GM19023 (cell line): ENCODE measurements around the gene RAET1E.
A peak's percentile ranks its signal among the peaks of the same experiment; 100 is the strongest.
"Not testable (repeated sequence)": the region's sequence is repeated elsewhere in the genome, so short reads cannot be mapped to it uniquely, and the experiment has no call there.

ENCODE experiments used
- ATAC-seq: cut with Tn5 transposase; IDR thresholded peaks from one replicate; pipeline ENCODE4 v1.9.1; 2021; ENCODE audit warnings: mild to moderate bottlenecking, moderate library complexity; ENCODE audit not compliant: unreplicated experiment

Gene RAET1E

DNA sequence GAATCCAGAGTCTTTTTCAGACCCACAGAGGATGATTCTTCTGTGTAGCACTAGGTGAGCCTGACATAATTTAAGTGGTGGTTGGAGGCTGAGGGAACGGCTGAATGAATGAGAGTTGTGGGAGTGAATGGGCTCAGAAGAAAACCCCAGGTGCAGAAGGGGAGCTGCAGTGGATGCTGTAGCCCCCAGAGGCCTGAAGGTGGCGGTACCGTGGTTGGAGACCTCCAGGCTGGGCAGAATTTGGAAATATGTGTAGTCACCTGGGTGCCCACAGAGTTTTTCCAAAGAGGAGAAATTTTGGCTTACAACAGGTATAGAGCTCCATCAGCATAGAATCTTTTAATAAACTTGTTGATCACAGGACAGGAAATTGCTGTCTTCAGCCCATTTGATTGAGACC, 31.5 kb upstream of the RAET1E start:
- no peak for ATAC-seq

DNA sequence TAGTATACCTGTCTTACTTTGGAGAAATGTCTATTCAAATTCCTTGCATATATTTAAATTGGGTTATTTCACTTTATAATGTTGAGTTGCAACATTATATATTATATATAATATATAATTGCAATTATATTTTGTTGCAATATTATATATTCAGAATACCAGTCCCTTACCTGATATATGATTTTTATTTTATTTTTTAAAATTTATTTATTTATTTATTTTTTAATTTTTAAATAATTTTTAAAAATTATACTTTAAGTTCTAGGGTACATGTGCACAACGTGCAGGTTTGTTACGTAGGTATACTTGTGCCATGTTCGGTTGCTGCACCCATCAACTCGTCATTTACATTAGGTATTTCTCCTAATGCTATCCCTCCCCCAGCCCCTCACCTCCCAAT, 29.1 kb upstream of the RAET1E start:
- ATAC-seq, result not testable (repeated sequence)

DNA sequence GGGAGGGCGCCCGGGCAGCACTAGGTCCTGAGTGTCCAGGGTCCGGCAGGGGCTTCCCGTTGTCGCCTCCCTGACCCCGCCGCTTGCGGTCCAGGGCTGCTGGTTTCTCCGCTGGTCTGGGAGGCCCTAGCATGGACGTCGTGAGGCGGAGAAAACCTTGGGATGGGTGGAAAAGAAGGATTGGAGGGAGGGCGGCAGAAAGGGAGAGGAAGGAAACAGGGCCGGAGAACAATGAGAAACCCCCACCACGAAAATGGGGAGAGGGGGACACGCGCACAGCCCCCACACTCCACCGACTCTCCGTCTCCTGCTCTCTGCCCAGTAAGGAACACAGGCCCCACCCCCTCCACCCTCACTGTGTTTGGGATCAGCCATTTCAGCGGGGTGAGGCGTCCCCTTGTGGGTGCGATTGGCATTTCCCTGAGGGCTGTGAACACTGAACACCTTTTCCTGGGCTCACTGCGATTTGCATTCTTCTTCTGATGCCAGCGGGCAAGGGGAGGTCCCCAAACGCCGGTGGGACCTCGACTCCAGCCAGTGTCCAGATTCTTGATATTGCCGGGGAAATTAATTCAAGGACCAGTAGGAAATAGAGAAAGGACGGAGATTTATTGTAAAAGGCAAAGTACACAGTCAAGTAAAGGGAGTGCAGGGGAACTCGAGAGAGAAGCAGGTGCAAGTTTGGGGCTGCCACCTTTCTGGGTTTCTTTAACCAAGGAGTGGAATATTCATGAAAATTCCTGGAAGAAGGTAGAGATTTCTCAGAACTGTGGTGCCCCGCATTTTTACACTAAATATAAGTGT, 28.3 kb upstream of the RAET1E start:
- ATAC-seq, result peak; percentile 60

DNA sequence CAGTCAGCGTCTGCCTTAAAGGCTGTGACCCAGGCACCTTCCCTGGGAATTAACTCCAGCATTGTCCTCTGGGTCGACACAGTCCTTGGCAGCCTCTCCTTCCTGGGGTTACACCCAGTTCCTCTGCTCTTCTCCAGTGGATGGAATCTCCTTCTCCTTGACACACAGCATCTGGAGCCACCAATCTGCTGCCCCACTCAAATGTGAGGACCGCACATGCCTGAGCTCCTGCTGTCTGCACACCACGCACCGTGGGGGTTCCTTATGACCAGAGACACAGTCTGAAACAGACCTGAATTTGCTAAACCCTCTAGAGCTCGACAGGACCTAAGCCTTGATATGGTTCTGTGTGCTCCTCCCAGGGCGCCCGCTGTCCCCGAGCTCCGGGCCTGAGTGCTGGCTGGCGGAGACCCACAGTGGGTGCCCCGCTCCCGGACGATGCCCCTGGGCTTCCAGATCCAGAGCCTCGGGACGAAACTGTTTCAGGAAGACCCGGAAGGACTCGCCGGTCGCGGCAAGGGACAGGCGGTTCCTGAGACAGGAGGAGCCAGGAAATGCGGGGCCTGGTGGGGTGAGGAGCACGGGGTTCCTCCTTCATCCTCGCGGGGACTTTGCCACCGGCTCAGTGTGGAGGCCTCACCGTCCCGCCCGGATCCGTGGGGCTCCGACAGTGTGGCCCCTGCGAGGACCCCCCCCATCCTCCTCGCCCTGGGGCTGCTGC, 27.5 kb upstream of the RAET1E start:
- ATAC-seq, result no peak

DNA sequence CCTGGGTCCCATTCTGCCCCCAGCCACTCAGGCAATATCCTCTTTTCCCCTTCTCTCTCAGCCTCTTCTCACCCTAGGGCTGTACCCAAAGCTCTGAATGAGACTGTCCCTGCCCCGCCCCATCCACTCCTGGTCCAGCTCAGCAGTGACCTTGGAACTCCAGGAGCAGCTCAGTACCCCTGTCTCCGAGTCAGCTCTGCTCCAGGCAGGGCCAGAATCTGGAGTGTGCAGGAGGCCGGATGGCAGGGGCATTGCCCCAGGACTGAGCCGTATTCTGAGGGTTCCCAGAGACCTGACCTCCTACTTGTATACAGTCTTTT, 27.0 kb upstream of the RAET1E start:
- ATAC-seq, result no peak

DNA sequence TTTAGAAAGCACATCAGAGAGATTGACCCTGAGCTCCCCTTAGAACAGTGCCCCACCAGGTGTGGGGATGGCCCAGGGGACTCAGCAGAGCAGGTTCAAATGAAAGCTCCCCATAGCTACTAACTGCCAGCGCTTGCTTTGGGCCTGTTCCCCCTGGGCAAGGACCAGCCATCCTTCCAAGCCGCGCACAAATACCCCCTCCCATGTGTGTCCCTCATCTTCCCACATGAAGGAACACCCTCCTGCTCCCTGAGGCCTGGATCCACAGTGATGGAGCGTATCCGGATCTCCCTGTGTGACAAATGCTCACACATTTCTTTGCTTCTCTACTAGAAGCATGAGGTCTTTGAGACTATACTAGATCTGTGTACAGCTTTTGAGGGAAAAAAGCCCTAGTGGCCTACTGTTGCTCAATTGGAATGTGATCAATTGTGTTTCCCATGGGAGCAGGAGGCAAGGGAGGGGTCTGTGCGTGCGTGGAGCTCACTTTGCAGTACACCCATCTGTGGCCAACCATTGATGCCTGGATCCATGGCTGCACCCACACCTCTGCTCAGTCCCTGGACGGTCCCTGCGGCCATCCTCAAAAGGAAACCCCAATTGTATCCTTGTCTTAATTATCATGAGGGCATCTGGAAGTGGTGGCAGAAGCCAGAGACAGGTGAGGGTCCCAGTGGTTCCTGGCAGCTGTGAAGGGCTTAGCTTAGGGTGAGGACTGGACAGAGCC, 26.5 kb upstream of the RAET1E start:
- ATAC-seq, result no peak

DNA sequence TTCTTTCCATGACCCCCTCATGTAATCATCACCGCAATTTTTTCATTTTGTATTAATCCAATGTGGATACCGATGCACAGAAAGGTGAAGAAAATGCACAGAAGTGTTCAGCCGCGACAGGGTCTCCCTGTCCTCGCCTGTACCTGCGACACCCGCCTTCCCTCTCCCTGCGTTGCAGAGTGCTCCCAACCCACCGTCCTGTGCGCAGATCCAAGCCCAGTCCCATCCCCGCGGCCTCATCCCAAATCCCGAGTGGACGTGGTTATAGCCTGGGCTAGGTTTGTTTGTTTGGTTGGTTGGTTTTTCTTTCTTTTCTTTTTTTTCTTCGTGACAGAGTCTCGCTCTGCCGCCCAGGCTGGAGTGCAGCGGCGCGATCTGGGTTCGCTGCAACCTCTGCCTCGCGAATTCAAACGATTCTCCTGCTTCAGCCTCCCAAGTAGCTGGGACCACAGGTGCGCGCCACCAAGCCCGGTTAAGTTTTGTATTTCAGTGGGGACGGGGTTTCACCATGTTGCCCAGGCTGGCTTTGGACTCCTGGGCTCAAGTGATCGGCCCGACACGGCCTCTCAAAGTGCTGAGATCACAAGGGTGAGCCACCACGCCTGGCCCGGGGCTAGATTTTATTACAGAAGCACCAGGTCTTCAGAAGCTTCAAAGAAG, 25.5 kb upstream of the RAET1E start:
- no peak for ATAC-seq

DNA sequence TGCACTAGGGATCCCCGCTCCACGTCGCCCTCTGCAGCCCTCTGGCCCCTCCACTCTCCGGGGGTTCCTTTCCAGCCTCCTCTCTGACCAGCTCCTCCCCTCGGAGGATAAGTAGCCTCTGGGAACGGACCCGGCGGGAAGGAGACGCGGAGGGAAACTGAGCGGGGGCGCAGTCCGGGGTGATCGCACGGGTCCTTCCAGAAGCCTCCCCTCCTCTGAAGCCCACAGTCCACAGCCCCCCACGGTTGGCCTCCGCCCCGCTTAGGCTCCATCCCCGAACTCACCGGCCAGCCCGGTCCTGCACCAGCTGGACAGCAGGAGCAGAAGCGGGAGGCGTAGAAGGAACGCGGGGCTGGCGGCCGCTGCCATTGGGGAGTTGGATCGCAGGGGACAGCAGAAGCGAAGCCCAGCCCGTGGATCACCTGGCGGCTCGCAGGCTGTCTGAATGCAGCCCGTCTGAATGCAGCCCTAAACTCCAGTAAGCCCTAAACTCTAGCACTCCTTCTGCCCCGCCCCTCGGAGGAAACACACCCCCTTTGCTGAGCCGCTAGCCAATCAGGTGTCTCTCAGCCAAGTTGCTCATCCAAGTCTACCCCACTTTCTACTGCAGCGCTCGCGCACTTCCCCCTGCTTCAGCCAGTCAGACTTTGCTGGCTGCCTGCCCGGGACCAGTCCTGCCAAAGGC, 24.9 kb upstream of the RAET1E start, which contains the start of gene RAET1G:
Gene RAET1G (minus strand): TSS at position 480 of the 685 bp plus-strand sequence. CDS start 111 bp downstream, at position 369.
- no peak for ATAC-seq

DNA sequence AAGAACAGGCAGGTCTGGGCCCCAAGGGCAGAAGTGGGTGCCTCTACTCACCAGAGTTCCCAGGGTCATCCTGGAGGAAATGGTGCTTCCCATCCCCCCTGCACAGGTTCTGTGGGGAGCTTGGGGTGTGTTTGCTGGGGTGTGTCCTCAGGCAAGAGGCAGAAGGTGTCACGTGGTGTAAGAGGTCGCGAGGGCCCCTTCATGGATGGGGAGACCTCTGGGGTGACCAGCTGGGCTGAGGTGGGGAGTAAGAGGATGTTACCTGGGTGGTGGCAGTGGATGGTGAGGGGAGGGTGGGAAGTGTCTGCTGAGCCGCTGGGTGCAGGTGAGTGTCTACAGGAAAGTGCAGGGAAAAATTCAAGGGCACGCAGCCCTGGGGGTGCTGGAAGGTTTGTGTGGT, 24.2 kb upstream of the RAET1E start:
- not testable (repeated sequence) for ATAC-seq

DNA sequence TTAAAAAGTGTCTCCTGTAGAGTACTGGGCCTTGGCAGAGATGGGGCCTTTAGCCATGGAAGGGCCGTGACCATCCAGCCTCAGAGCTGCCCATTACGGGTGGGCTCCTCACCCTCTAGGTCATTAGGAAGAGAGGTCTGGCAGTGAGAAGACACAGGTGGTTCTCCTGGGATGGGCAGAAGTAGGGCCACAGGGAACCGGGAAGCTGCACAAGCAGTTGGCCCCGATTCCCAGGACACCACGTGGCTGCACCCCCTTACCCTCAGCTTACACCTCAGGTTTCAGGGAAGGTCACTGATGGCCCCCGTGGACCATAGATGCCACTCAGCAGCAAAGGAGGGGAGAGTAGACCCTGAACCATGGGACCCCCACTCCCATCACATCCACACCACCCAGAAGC, 23.4 kb upstream of the RAET1E start:
- no peak for ATAC-seq

DNA sequence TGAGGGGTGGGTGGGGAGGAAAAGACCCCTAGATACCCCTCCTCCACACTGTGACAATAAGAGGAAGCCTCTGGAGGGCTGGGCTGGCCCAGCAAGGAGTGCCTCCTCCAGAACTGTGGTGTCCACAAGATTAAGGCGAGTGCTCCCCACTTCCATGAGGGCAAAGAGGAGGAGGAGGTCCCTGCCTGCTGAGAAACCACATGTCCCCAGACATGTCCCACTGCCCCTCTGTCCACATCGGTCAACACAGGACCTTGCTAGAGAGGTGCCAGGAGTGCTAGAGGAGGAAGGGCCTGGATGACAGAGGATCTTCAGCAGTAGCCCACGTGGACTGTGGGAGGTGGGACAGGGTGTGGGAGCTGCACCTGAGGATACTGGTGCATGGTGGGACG, 21.9 kb upstream of the RAET1E start:
- ATAC-seq, result no peak

DNA sequence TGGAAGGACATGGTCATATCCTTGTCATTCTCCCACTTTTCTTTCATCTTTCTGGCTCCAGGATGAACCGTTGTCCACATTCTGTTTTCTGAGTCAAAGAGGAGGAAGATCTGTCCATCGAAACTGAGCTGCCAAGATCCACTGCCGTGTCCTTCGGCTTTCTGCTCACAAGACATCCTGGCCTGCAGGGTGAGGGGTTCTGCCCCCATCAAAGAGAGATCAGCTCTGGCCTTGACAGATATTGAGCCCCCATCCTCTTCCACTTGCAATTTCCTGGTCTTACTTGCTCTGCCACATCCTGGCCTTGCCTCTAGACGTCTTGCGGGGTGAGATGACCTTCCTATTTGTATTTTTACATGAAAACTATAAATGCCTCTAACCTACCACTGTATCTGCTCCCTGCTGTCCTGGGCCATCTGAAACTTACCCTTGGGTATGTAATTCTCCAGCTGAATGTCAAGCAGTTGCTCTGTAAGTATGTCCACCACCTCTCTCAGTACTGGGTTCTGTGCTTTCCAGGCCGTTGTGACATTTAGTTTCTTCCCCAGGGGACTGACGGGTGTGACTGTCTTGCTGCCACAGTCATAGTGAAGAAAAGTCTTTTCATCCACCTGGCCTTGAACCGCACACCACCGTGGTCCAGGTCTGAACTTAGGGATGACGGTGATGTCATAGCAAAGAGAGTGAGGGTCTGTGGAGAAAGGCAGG, 21.4 kb upstream of the RAET1E start:
- not testable (repeated sequence) for ATAC-seq

DNA sequence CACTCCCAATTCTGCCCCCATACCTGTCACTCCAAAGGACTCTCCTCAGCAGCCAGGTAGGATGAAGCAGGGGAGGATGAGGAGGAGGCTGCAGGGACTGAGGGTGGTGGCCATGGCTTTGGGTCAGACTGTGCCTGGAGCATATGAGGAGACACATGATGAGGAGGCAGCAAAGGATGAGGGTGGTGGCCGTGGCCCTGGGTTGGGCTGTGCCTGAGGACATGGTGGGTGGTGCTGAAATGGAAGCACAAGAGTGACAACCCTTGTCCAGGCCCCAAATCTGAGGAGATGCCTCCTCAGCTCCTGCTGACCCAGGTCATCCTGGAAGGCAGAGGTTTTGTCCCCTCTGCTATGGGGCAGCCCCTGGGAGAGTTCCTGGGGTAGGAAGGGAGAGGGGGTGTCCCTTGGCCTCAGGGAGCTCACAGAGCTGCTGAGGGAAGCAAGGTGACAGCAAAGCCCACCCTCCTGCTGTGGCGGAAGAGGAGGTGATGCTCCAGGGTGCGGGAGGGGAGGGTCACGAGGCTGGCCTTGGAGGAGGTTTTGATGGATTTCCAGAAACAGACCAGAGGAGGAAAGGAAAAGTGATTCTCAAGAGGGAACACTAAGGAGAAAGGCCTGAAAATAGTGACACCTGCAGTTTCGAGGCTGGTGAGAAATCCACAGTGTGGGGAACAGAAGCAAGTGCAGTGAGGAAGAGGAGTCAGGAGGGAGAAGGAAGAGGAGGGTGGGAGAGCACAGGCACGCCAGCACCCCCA, 20.4 kb upstream of the RAET1E start:
- ATAC-seq, result no peak

DNA sequence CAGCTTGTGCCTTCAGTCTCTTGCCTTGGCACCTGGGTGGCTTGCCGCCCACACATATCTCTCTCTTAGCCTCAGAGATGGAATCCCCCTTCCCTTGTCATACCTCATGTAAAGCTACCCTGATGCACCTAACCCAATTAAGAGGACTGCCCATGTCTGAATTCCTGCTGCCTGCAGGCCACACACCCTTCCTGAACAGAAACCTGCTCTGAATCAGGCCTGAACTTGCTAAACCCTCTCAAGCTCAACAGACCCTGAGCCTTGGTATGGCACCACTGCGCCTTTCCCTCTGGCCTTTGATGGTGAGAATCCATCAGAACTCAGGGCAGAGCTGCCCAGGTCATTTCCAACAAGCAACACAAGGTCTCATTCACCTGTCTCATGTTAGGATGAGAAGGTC, 19.8 kb upstream of the RAET1E start:
- no peak for ATAC-seq

DNA sequence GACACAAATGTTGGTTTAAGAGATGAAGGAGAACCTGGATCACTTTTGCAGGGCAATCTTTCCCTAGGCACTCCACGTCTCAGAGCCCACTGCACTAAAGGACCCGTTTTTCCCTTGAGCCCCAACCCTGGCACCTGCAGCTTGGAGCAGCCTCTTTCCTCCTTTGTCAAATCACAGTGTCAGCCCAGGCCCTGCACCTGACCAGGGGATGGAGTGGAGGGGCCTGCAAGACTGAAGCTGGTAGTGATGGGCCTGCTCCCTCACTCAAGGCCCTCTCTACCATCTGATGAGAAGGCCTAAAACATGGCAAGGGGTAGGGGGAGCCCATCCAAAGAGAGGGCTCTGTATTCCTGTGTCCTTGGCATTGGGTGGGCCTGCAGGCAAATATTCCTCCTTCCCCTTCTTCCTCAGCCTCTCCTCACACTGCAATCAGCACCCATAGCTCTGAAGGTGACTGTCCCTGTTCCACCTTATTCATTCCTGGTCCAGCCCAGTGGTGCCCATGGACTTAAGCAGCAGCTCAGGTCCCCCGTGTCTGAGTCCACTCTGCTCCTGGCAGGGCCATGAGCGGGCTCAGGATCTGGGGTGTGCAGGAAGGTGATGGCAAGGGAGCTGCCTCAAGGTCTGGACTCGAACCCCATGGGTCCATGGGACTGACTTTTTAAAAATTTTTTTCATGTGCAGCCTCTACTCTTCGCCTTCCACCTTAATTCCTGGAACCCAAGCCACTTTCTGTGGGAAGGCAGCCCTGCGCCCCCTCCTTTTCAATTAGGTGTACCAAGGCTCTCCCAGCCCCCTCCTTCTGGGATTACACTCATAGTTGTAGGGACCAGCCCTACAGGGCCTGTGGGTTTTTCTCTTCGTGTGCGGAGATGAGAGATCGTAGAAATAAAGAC, 18.3 kb upstream of the RAET1E start:
- no peak for ATAC-seq

DNA sequence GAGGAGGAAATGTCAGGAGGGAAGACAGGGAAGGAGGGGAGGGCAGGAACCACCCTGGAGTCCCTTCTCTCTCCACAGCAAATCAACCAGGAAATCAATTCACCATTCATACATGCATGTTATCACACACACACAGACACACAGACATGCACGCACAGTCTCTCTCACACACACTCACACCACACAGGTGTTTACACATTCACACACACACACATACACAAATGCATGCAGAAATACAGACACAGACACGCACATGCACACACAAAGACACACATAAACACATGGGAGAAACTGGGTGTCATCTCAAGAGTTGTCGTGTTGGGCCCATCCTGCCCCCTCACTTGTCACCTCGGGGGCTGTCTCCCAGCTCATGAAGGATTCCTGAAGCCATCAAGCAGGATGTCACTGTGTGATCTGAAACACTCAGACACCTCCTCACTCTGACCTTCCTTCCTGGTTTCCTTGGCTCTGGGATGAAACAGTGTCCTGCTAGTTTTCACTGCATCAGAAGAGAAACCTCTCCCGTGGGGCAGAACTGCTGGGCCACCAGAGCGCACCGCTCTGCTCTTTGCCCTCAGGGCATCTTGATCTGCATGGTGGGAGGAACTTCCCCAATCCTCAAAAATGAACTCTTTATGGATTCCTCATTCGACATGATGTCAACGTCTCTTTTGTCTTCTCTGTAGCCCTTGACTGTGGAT, 15.8 kb upstream of the RAET1E start:
- ATAC-seq, result no peak

DNA sequence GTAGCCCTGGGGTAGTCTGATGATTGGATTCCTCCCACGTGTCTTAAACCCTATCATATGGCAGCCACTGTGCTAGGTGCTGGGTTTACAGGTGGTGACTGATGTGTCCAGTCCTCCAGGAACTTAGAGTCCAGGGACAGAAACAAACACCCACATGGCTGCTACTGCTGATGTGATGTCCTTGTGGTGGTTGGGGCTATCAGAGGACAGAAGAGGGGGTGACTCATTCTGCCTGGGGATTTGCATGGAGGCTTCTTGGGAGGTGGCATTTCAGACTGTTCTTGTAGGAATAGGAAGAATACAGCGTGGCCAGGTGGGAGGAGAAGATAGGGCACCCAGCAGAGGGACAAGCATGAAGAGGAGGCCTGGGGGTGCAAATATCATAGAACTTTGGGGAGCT, 15.2 kb upstream of the RAET1E start:
- ATAC-seq, result no peak

DNA sequence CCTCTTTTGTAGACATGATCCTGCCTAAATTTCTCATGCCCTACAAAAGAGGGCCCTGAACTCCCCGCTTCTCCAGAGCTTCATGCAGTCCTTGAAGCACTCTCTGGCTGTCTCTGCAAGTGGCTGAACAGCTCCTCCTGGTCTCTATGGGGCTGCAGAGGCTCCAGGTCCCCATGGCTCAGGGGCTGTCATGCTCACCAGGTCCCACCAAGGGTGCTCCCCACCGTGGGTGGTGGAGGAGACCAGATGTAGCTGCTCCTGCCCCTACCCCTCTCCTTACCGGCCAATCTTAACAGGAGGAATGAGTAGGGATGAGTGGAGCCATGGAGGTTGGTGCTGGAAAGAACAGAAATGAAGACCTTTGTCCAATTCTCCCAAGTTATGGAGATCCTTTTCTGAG, 14.8 kb upstream of the RAET1E start:
- ATAC-seq, result not testable (repeated sequence)
